SK-N-SH treated with all-trans-retinoic acid at 6 μM for 48 hours (cell line): ENCODE data around the gene AKR1B1.

ENCODE experiments used
- BACH2 ChIP-seq: fragments of 250-450 bp; sonication (Bioruptor Pico); IDR thresholded peaks from 2 replicates; pipeline ENCODE4 v1.9.0; 2021; ENCODE audit warnings: mild to moderate bottlenecking, borderline replicate concordance
- ISL1 ChIP-seq: fragments of 250-450 bp; sonication (Bioruptor Pico); IDR thresholded peaks from 2 replicates; pipeline ENCODE4 v2.1.2; 2022; ENCODE audit warnings: mild to moderate bottlenecking, moderate library complexity
- ZNF565 ChIP-seq: fragments of 450-650 bp; formaldehyde crosslinking; conservative IDR thresholded peaks from 2 replicates; pipeline ENCODE4 v1.5.0; 2020; ENCODE audit warnings: low read depth, mild to moderate bottlenecking, moderate library complexity
- TF ChIP-seq, protein P1 (sequence below): fragments of 250-450 bp; sonication (Bioruptor Pico); IDR thresholded peaks from 2 replicates; pipeline ENCODE4 v1.5.0; 2020; ENCODE audit warnings: mild to moderate bottlenecking, moderate library complexity
- TF ChIP-seq, protein P2 (sequence below): fragments of 250-450 bp; sonication (Bioruptor Pico); IDR thresholded peaks from 2 replicates; pipeline ENCODE4 v1.8.0; 2020; ENCODE audit warnings: mild to moderate bottlenecking, moderate library complexity, borderline replicate concordance

DNA sequence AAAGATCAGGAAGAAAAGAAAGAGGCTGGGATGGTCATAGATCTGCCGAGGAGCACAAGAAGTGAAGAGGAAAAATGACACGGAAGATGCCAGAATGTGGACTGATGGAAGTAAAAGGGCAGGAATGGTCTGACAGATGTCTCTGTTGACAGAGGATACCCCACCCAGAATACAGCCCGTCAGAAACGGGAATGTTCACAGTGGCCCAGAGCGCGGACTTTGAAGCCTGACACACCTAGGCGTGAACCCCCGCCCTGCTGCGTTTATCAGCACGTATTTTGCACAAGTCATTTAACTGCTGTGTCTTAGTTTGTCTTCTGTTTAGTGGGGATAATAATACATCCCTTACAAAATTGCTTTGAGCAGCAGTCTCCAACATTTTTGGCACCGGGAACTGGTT is 27.1 kb downstream of the AKR1B1 start:
- TF ChIP-seq ZNF565 (CRISPR knock-in tag) (no peak), BACH2 (CRISPR knock-in tag) (no peak), ISL1 (CRISPR knock-in tag) (no peak)
- TF ChIP-seq, protein P1, sequence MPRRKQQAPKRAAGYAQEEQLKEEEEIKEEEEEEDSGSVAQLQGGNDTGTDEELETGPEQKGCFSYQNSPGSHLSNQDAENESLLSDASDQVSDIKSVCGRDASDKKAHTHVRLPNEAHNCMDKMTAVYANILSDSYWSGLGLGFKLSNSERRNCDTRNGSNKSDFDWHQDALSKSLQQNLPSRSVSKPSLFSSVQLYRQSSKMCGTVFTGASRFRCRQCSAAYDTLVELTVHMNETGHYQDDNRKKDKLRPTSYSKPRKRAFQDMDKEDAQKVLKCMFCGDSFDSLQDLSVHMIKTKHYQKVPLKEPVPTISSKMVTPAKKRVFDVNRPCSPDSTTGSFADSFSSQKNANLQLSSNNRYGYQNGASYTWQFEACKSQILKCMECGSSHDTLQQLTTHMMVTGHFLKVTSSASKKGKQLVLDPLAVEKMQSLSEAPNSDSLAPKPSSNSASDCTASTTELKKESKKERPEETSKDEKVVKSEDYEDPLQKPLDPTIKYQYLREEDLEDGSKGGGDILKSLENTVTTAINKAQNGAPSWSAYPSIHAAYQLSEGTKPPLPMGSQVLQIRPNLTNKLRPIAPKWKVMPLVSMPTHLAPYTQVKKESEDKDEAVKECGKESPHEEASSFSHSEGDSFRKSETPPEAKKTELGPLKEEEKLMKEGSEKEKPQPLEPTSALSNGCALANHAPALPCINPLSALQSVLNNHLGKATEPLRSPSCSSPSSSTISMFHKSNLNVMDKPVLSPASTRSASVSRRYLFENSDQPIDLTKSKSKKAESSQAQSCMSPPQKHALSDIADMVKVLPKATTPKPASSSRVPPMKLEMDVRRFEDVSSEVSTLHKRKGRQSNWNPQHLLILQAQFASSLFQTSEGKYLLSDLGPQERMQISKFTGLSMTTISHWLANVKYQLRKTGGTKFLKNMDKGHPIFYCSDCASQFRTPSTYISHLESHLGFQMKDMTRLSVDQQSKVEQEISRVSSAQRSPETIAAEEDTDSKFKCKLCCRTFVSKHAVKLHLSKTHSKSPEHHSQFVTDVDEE, result no peak
- TF ChIP-seq, protein P2, sequence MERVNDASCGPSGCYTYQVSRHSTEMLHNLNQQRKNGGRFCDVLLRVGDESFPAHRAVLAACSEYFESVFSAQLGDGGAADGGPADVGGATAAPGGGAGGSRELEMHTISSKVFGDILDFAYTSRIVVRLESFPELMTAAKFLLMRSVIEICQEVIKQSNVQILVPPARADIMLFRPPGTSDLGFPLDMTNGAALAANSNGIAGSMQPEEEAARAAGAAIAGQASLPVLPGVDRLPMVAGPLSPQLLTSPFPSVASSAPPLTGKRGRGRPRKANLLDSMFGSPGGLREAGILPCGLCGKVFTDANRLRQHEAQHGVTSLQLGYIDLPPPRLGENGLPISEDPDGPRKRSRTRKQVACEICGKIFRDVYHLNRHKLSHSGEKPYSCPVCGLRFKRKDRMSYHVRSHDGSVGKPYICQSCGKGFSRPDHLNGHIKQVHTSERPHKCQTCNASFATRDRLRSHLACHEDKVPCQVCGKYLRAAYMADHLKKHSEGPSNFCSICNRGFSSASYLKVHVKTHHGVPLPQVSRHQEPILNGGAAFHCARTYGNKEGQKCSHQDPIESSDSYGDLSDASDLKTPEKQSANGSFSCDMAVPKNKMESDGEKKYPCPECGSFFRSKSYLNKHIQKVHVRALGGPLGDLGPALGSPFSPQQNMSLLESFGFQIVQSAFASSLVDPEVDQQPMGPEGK (CRISPR knock-in tag), result no peak
